GM19455 (cell line): ENCODE measurements around the gene ALPL.

Experiments used
- ATAC-seq: cut with Tn5 transposase; IDR thresholded peaks from one replicate; pipeline ENCODE4 v1.9.1; 2021; ENCODE audit not compliant: unreplicated experiment

Gene ALPL

GRCh38 chr1:21526441-21526840 is 17.2 kb downstream of the ALPL start:
- ATAC-seq = no peak

GRCh38 chr1:21530368-21531016 is 21.3 kb downstream of the ALPL start:
- no peak for ATAC-seq

GRCh38 chr1:21531241-21531640 is 22.0 kb downstream of the ALPL start:
- ATAC-seq = no peak

DNA sequence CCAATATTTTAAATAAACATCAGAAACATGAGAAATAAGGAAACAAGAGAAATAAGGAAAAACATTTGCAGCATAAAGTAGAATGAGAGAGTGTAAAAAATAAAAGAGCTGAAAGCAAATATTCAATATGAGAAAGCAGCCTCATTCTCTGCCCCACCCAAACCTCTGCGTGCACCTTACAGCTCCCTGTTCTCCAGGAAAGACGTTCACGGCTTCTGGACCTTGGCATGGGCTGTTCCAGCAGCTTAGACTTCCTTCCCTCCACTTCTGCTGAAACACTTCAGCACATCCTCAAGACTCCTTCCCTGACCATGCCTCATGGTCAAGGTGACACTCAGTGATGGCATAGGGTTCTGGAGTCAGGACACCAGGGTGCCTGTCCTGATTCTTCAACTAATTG is 23.3 kb downstream of the ALPL start:
- ATAC-seq = no peak

- no peak for ATAC-seq
Measured at GRCh38 chr1:21532992-21533534, 23.8 kb downstream of the ALPL start.

- ATAC-seq = no peak
Measured at GRCh38 chr1:21534146-21534545, 24.9 kb downstream of the ALPL start.

DNA sequence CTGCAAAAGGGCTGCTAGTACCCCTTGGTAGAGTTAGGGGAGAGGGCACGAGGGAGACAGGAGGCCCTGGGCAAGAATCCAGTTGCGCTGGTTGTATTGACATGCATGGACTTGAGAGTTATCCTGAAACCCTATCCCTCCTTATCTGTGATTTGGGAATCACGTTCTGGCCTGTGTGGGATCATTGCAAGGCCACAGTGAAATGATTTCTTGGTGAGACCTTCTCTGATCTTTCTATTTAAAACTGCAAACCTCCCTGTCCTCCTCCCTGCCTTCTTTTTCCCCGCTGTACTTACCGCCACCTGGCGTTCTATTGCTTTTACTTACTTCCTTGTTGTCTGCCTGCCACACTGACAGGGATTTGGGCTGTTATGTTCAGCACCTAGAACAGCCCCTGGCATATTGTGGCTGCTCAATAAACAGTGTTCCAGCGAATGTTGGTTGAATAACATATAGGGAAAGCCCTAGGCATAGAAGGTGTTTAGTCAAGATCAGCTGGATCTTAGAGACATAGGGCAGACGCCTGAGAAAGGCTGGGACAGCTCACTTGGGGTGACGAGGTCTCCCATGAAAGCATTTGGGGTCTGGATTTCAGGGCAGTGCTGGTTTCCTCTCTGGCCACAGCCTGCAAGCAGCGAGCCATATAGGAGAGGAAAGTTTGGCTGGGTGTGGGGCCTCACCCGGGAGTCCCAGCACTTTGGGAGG is 25.6 kb downstream of the ALPL start:
- no peak for ATAC-seq

DNA sequence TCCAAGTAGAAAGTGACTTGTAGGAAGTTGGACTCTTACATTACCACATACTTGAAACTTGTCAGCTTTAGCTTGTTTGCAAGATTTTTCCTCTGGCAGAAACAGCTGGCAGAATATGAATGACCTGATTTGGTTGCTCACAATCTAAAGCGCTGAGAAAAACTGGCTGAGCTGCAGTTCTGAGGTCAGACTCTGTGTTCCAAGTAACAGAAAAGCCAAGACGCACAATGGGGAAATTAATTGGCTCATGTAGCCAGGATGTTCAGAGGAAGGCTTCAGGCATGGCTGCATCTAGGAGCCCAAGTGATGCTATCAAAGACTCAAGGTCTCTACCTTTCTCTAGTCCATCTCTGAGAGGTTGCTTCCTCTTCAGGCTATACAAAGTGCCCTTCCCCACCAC is 27.0 kb downstream of the ALPL start:
- no peak for ATAC-seq

DNA sequence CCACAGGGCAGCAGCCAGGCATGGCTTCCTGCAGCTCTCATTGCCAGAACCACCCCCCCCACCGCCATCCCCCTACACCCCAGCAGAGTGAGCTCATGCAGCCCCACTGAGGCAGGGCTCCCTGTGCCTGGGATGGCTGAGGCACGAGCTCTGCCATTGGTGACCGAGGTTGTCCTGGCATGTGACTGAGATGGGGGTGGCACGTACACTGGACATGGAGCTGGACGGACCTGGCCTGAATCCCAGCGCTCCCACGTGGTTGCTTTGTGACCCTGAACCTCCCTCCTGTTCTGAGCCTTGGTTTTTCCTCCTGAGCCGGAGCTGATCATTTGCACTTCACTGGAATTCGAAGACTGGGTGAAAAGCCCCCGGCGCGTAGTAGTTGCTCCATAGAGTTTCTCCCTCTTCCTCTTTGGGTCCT is 28.3 kb downstream of the ALPL start:
- ATAC-seq = no peak

DNA sequence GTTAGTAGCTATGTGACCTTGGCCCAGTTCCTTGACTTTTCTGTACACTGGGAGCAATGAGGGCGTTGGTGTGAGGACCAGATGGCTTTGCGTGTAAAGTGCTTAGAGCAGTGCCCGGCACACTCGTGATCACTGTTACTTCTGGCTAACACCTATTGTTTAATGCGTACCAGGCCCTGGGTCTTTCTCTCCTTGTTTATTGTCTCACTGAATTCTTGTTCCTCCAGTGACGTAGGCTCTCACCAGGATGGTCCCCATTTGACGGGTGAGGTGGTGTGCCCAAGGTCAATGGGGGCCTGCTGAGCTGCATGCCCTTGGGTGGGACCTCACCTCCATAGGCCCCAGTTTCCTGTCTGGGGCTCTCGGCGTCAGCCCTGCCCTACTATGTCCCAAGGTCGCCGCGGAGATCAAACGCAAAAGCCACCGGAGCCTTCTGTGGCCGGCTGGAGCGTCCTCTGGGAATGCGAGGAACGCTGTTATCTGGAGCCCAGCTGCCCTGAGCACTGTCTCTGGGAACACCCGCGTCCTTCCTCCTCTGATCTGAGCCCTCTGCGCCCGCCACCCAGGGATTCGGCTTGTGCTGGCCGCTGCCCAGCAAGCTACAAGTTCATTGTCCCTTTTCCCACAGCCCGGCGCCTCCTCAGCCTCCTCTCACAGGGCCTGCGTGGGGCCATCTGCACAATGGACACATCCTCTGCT is 28.9 kb downstream of the ALPL start:
- ATAC-seq = no peak

GRCh38 chr1:21539933-21540332 is 30.7 kb downstream of the ALPL start:
- ATAC-seq = no peak

GRCh38 chr1:21541329-21541728 is 32.1 kb downstream of the ALPL start:
- ATAC-seq = no peak

DNA sequence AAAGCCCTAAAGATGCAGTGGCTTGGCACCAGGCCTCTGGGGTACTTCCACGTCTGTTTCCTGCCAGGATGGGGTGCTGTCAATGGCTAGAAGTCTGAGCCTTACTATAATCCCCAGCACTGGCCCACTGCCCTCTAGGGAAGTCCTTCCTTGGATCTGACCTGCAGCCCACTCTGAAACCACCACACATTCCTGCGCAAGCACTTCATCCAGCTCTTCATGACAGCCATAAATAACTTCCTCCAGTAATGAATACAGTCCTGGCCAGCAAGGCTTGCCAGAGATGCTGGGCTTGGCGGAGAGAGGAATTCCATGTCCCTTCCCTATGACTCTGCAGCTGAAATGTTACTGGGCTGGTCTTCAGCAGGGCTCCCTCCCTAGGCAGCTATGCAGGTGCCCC is 32.6 kb downstream of the ALPL start:
- ATAC-seq = no peak

- ATAC-seq = no peak
Measured at GRCh38 chr1:21543598-21543997, 34.4 kb downstream of the ALPL start.

DNA sequence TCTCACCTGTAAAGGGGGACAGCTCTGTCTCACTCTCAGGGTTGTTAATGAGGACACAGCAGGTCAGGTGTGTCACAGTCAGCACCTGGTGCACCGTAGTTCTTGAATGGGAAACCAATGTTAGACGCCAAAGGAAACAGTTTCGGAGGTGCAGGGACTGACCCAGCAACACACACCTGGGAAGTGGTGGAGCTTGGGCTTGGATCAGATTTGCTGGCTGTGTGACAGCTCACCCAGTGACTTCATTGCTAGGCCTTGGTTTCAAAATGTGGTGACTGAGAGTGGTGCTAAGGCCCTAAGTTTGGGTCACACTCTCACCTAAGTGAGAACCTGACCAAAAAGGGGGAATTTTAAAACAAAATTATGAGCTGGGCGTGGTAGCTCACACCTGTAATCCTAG is 34.9 kb downstream of the ALPL start:
- ATAC-seq = no peak

GRCh38 chr1:21546122-21546825 is 37.1 kb downstream of the ALPL start:
- no peak for ATAC-seq

DNA sequence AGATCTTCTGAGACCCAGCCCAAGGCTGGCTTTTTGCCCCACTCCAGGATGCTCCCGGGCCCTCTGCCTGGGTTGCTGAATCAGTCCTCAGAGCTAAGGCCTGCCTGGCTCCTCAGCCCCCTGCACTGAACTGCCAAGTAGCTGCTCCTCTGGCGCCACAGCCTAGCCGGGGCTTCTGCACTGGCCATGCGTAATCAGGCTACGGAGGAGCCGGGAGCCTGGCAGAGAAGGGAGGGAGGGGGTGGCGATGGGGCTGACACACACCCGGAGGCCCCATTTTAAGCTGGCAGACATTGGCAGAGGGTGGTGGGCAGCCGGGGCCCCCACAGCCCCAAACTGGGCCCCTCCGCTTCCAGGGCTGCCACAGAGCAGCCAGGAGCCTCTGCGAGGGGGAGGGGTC is 38.7 kb downstream of the ALPL start:
- ATAC-seq = no peak

- no peak for ATAC-seq
Measured at GRCh38 chr1:21550097-21550496, 40.9 kb downstream of the ALPL start.

- no peak for ATAC-seq
Measured at GRCh38 chr1:21550866-21551475, 41.7 kb downstream of the ALPL start.

DNA sequence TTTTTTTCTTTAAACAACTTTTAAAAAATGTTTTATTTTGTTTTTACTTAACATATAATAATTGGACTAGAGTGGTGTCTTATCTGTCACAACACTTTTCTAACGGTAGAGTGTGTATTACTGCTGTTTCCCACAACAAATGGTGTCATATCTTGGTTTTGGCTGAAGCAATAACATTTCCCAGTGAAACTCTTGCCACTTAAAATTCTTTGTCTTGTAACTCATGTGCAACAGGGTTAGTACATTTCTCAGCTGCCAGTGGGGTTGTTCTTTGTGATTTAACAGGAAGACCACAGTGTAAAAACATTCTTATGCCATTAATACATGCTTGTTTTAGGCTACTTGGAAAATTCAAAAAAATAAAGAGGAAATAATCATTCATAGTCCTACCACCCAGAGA is 43.5 kb downstream of the ALPL start:
- no peak for ATAC-seq
